ENCODE data around the gene C19orf38.

DNA sequence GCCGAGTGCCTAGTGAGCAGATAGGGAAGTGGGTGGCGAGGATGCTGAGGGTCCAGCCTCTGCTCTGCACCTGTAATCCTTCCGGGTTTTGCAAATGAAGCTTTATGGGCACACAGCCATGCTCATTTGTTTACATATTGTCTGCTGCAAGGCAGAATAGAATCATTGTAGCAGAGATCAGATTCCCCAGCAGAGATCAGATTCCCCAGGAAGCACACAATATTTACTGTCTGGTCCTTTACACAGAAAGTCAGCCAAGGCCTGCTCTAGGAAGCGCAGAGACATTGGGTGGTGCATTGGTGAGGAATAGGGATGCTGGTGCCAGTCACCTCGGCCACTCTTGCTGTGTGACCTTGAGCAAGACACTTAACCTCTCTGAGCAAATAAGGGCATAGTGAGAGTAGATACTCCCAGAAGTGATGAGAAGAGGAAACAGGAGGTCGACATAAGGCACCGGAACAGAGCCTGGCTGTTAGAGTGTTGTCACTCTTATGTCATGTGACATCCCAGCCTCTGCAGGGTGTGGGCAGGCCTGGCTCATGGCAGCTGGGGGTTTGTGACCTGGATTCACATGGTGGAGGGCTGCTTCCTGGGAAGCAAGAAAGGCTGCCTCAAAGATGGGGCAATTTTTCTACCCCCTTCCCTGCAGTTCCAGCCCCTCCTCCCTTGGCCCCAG lies 48.8 kb downstream of the C19orf38 start:
- TF ChIP-seq, protein P1, sequence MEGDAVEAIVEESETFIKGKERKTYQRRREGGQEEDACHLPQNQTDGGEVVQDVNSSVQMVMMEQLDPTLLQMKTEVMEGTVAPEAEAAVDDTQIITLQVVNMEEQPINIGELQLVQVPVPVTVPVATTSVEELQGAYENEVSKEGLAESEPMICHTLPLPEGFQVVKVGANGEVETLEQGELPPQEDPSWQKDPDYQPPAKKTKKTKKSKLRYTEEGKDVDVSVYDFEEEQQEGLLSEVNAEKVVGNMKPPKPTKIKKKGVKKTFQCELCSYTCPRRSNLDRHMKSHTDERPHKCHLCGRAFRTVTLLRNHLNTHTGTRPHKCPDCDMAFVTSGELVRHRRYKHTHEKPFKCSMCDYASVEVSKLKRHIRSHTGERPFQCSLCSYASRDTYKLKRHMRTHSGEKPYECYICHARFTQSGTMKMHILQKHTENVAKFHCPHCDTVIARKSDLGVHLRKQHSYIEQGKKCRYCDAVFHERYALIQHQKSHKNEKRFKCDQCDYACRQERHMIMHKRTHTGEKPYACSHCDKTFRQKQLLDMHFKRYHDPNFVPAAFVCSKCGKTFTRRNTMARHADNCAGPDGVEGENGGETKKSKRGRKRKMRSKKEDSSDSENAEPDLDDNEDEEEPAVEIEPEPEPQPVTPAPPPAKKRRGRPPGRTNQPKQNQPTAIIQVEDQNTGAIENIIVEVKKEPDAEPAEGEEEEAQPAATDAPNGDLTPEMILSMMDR (IDR thresholded peaks at IDR 0.05): no peak
- TF ChIP-seq ZFX (IDR thresholded peaks at IDR 0.05; ENCODE audit: borderline replicate concordance): no peak
